Activated gamma-delta T cell treated with anti-CD3 and anti-CD28 coated beads, Interleukin-2, amount 50 U/mL, for 16 hours (primary cell): ENCODE data around the gene GBA2.

Experiments
- DNase-seq: peaks from one replicate; pipeline ENCODE4 v3.0.0-alpha.2; 2020; ENCODE audit warnings: low read depth

Gene GBA2

GRCh38 chr9:35763803-35764202, 14.8 kb upstream of the GBA2 start:
- DNase-seq = no peak

- no peak for DNase-seq
These were observed 14.2 kb upstream of the GBA2 start for GRCh38 chr9:35763181-35763580.

DNA sequence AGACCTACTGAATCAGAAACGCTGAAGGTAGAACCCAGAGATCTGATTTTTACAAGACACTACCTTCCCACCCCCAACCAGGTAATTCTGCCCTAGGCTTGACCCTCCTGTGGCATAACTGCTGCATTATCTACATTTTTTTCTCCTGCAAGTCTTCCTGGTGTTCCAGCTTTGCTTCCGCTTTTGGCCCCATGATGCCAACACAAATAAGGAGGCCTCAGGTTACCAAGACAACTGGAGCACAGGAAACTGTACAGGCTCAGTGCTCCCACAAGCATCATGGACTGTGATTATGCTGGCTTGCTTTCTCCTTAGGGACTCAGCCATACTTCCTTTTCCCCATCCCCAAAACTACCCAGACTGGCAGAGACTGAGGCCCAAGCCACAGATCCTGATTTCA, 11.6 kb upstream of the GBA2 start:
- DNase-seq = no peak

- no peak for DNase-seq
These were observed 10.8 kb upstream of the GBA2 start for GRCh38 chr9:35759795-35760194.

DNA sequence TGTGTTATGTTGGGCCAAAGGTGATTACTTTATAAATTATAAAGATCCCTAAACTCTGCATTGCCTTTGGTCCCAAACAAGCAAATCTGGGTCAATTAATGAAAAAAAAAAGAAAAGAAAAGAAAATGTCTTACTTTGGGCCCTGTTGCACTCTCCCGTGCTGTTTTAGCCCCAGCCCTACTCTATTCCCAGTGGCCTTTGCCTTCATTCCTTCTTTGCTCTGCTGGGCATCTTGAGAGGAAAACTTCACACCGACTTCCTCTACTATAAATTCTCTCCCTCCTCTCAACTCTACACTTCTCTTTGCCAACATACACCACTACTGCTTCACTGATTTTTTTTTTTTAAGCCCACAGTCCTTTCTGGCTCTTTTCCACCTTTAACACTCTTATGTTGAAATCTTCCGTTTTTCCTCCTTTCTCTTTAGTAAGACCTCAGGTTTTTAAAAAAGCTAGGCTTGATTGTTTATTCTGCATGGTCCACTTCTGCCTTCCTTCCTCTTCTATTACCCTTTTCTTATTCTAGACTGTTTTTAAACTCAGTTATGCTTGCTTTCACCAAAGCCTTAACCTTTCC, 9.5 kb upstream of the GBA2 start:
- no peak for DNase-seq

DNA sequence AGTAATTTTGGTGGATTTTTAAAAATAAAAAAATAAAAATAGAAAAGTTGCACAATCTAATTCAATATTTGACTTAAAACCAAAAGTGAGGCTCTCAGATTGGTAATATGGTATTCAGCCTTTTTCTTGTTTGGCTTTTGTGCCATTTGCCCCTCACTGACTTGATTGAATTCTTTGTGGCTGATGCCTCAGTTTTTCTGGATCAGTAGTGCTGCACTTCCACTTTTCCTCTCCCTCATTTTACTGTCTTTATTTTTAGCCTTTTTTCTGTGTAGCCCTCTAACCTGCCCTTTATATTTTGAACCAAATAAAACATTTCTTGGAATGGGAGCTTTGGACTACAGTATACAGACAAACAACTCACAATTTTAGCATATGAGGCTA, 8.9 kb upstream of the GBA2 start:
- DNase-seq = no peak

- no peak for DNase-seq
These were observed 8.3 kb upstream of the GBA2 start for GRCh38 chr9:35757226-35757891.

- DNase-seq = peak; percentile 66
These were observed 7.5 kb upstream of the GBA2 start for GRCh38 chr9:35756275-35757225.

DNA sequence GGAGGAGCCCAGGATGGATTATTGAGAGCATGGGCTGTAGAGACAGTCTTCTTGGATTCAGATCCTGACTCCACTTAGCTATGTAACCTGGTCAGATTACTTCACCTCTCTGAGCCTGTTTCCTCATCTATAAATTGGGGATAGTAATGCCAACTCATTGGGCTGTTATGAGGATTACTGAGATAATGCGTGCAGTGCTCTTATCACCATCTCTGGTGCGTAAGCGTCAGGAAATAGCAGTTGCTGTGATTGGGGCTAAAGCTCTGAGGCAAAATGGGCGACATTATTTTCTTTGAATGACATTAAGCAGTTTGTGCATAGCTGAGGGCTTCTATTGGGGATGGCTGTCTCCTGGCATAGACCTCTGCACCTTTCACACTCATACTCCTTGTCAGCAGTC, 6.0 kb upstream of the GBA2 start:
- no peak for DNase-seq

DNA sequence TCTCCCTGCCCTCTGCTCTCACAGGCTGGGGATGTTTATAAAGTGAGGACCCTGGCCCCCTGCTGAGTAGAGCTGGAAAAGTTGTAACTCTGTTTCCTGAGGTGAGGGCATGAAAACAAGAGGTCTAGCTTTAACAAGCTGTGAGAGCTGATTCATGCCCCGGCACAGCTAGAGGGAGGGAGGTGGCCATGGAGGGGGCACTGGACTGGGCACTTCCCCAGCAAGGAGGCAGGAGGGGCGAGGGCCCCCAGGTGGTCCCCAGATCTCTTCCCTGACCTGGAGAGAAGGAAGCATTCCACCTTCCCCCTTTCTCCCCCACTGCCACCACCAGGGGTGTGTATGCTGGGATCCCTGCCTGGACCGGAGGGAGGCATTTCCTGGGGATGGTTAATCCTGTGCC, 5.2 kb upstream of the GBA2 start, which contains the start of gene MSMP:
Gene MSMP, minus strand, starts transcription at position 13 of the 400 bp plus-strand sequence. CDS start 147 bp downstream, outside the sequence.
- DNase-seq = no peak

- DNase-seq = no peak
These were observed 4.4 kb upstream of the GBA2 start for GRCh38 chr9:35753466-35753865.

- no peak for DNase-seq
These were observed 1.2 kb upstream of the GBA2 start for GRCh38 chr9:35750256-35750531.

GRCh38 chr9:35749515-35750255, 657 bp upstream of the GBA2 start:
- DNase-seq = peak; percentile 25

GRCh38 chr9:35748242-35748857, 678 bp downstream of the GBA2 start:
- no peak for DNase-seq

GRCh38 chr9:35746583-35746982, 2.4 kb downstream of the GBA2 start:
- DNase-seq = no peak

DNA sequence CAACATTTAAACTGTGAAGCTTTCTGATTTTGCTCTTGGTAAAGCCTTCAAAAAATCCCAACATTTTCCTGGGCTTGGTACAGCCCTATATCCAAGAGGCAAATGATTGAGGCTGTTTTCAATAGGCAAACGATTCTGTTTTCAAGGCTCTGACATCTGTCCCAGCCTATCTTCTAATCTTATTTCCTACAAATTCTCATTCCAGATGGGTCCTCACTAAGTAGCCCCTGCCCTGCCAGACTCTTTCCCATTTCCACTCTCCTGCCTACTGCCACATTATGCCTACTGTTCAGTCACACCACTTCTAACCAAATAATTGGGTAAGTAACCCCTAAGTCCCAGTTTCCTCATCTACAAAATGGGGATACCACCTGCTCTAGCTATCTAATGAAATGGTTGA, 3.5 kb downstream of the GBA2 start:
- DNase-seq = no peak

DNA sequence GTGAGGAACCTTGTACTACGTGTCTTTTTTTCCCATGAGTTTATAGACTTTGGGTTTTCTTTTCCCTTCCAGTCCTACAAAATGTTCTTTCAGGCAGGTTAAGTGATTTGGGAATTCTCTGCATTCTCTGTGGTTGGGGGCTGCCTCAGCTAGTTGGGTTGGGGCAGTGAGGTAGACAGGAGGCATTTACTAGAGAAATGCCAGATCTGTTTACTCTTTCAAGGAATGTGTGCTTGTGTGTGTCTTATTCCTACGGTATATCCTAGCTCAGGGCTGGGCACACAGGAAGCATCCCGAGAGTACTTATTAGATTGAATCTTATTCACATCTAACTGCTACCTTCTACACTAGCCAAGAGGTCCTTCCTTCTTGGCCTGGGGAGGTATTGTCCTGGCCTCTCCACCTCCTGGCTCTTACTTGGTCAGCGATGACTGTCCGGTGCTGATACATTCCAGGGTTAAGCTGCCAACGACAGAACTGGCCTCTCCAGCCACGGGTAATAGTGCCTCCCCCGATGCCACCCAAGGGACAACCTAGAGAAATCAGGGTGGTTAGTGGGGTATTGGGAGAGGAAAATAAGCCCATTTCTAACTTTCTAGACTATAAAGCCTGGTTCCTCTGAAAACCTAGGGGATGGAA, 5.0 kb downstream of the GBA2 start:
- no peak for DNase-seq

DNA sequence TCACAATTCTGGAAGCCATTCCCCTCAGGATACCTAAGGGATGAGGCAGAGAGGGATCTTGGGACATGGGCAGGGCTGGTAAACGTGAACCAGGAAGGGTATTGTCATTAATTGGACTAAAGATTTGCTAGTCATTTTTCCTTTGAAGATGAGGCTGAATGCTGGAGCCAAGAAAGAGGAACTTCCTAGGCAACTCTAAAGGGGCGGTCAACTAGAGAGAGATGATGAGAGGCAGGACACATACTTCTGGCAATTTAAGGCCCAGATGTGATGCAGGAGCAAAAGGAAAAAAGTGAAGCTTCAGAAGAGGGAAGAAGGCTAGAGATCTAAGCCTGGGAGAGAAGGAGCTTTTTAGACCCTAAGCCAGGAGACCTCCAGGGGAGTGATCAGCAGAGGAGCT, 5.6 kb downstream of the GBA2 start:
- DNase-seq = no peak

GRCh38 chr9:35741740-35742139, 7.3 kb downstream of the GBA2 start:
- no peak for DNase-seq

- DNase-seq = no peak
These were observed 8.8 kb downstream of the GBA2 start for GRCh38 chr9:35740243-35740642.

- no peak for DNase-seq
These were observed 10.1 kb downstream of the GBA2 start for GRCh38 chr9:35738924-35739323.

DNA sequence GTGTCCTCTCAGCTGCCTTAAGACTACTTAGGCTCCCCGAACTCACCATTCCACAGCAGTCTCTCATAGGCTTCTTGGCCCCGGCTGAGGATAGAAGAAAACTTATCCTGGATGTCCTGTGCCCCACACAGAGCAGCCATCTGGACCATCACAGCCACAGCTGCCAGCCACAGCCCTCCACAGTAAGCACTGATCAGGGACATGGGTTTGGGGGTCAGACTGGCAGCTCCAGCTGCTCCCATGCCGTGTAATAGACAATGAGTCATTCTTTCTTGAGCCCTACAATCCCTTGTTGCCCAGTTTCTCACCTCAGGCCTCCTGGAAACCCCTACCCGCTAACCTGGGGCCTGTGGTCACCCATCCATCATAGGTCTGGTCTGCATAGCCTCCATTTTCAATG, 10.8 kb downstream of the GBA2 start:
- DNase-seq = no peak
